A204.1 (cell line): ENCODE results near the gene TYRP1.

Experiments used
- FAIRE-seq: peaks from 2 replicates; lab custom pipeline; 2012; peaks lifted over from hg19 to GRCh38; lab: Jason Lieb, UNC

The TYRP1 gene

DNA sequence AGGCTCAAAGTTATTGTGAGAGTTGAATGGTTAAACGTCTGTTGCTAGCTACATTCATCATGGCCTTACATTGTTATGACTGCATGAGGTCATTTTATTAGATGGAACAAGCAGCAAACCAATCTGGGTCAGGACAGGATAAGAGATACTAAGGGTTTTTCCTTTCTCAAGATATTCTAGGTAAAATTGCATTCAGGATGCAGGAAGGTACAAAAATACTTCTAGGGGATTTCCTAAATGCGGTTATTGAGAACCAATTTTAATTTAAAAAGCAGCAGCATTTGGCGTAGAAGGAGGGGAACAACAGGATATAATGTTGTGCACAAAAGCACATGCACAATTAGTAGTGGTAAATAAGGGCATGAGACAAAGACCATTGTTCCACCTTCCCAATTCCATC is 42.5 kb downstream of the TYRP1 start:
- FAIRE-seq = no peak

GRCh38 chr9:12737871-12738270 is 44.7 kb downstream of the TYRP1 start:
- FAIRE-seq = no peak

- no peak for FAIRE-seq
Observed at GRCh38 chr9:12739014-12739652, 45.9 kb downstream of the TYRP1 start.

GRCh38 chr9:12740845-12741244 is 47.7 kb downstream of the TYRP1 start:
- no peak for FAIRE-seq

GRCh38 chr9:12748016-12748415 is 54.8 kb downstream of the TYRP1 start:
- FAIRE-seq = no peak

DNA sequence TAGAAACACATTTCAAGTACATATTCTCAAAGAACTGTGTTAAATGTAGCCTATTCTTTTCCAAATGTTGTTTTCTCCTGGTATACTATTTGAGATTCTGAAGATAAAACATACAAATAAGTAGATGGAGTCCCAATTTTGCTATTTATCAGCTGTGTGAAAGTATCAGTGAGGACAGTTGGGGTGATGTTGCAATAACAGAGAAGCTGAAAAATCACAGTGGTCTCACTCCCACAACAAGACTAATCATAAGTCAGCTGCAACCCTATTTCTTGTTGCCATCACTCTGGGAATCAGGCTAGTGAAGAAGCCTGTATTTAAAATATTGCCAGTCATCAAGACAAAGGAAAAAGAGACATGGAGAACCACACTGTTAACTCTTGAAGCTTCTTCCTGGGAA is 55.8 kb downstream of the TYRP1 start:
- FAIRE-seq = no peak

DNA sequence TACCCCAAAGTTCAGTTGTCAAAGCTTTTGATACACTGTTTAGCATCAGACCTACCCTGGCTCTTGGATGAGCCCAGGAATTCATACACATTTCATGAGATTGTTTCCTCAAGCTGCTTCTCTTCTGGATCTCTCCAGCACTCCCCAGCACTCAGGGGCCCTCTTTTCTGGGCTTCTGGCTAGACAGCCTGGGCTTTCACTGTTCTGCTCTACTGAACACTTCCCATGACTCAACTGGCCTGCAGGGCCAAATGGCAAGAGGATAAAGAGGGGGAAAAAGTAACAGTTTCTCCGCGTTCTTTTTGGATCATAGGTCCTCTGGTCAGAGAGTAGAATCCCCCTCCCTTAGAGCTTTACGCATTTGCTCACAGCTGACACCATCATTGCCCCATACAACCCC is 60.7 kb downstream of the TYRP1 start:
- FAIRE-seq = no peak

DNA sequence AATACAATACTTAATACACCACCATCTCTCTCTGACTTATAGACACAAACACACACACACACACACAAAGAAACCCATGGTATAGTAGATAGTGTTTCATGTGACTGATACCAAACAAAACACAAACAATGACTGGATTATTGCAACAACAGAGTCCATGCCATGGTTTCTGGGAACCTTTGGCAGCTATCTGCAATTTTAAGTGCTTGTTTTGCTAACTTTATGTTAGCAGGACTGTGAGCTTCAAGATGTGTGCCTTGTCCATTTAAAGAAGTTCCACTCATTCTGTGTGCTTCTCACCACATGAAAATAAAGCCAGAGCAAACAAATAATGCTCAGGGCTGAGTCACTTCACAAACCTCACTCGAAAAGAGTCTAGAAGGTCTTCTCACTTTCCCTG is 66.6 kb downstream of the TYRP1 start:
- FAIRE-seq = no peak
